Measurements from ENCODE around the gene MYRFL.
"Not testable (repeated sequence)": the region's sequence is repeated elsewhere in the genome, so short reads cannot be mapped to it uniquely, and the experiment has no call there.

The MYRFL gene

GRCh38 chr12:69843608-69844007, 18.6 kb downstream of the MYRFL start:
- no peak for DNase-seq (ENCODE audit: low read depth in 2 of 2, low spot score in 1 of 2)

- no peak for DNase-seq (ENCODE audit: low read depth in 2 of 2, low spot score in 1 of 2)
These were observed 19.4 kb downstream of the MYRFL start for GRCh38 chr12:69844416-69844815.

- no peak for DNase-seq (ENCODE audit: low read depth in 2 of 2, low spot score in 1 of 2)
These were observed 19.8 kb downstream of the MYRFL start for GRCh38 chr12:69844836-69845235.

GRCh38 chr12:69846976-69847375, 21.9 kb downstream of the MYRFL start:
- no peak for DNase-seq (ENCODE audit: low read depth in 2 of 2, low spot score in 1 of 2)

- DNase-seq (ENCODE audit: low read depth in 2 of 2, low spot score in 1 of 2) = no peak
These were observed 26.9 kb downstream of the MYRFL start for GRCh38 chr12:69851976-69852375.

- DNase-seq (ENCODE audit: low read depth in 2 of 2, low spot score in 1 of 2) = not testable (repeated sequence)
These were observed 28.3 kb downstream of the MYRFL start for GRCh38 chr12:69853176-69853961.

- DNase-seq (ENCODE audit: low read depth in 2 of 2, low spot score in 1 of 2) = no peak
These were observed 41.7 kb downstream of the MYRFL start for GRCh38 chr12:69866698-69867097.

- DNase-seq (ENCODE audit: low read depth in 2 of 2, low spot score in 1 of 2) = no peak
These were observed 43.7 kb downstream of the MYRFL start for GRCh38 chr12:69868695-69869094.

- DNase-seq (ENCODE audit: low read depth in 2 of 2, low spot score in 1 of 2) = no peak
These were observed 47.8 kb downstream of the MYRFL start for GRCh38 chr12:69872804-69873203.

GRCh38 chr12:69873429-69873828, 48.4 kb downstream of the MYRFL start:
- no peak for DNase-seq (ENCODE audit: low read depth in 2 of 2, low spot score in 1 of 2)

- no peak for DNase-seq (ENCODE audit: low read depth in 2 of 2, low spot score in 1 of 2)
These were observed 49.6 kb downstream of the MYRFL start for GRCh38 chr12:69874606-69875005.

GRCh38 chr12:69875416-69875935, 50.4 kb downstream of the MYRFL start:
- no peak for DNase-seq (ENCODE audit: low read depth in 2 of 2, low spot score in 1 of 2)

GRCh38 chr12:69879007-69879960, 54.3 kb downstream of the MYRFL start:
- peak; percentile 31 to 39 for DNase-seq (ENCODE audit: low read depth in 2 of 2, low spot score in 1 of 2)

GRCh38 chr12:69880571-69880970, 55.5 kb downstream of the MYRFL start:
- no peak for DNase-seq (ENCODE audit: low read depth in 2 of 2, low spot score in 1 of 2)

GRCh38 chr12:69881771-69882170, 56.7 kb downstream of the MYRFL start:
- no peak for DNase-seq (ENCODE audit: low read depth in 2 of 2, low spot score in 1 of 2)

- DNase-seq (ENCODE audit: low read depth in 2 of 2, low spot score in 1 of 2) = no peak
These were observed 59.4 kb downstream of the MYRFL start for GRCh38 chr12:69884386-69884785.

GRCh38 chr12:69885658-69886057, 60.6 kb downstream of the MYRFL start:
- DNase-seq (ENCODE audit: low read depth in 2 of 2, low spot score in 1 of 2) = no peak

GRCh38 chr12:69886109-69886508, 61.1 kb downstream of the MYRFL start:
- no peak for DNase-seq (ENCODE audit: low read depth in 2 of 2, low spot score in 1 of 2)

GRCh38 chr12:69886715-69887114, 61.7 kb downstream of the MYRFL start:
- DNase-seq (ENCODE audit: low read depth in 2 of 2, low spot score in 1 of 2) = no peak

- DNase-seq (ENCODE audit: low read depth in 2 of 2, low spot score in 1 of 2) = no peak
These were observed 63.9 kb downstream of the MYRFL start for GRCh38 chr12:69888901-69889300.

- no peak for DNase-seq (ENCODE audit: low read depth in 2 of 2, low spot score in 1 of 2)
These were observed 69.9 kb downstream of the MYRFL start for GRCh38 chr12:69894800-69895383.

All from stimulated activated CD8-positive, alpha-beta memory T cell treated with anti-CD3 and anti-CD28 coated beads, Interleukin-4, amount 100 ng/mL, for 1 hour (primary cell).